DND-41 (cell line): ENCODE results near the gene MIPOL1.

Source experiments
- CTCF ChIP-seq: IDR thresholded peaks from 2 replicates; pipeline ENCODE4 v1.5.1; 2012; ENCODE audit warnings: borderline replicate concordance, low read length, moderate library complexity, mild to moderate bottlenecking; ENCODE audit not compliant: poor library complexity, severe bottlenecking; ENCODE audit errors: extremely low read depth
- EZH2 ChIP-seq: IDR thresholded peaks from 3 replicates; pipeline ENCODE4 v1.6.1; 2012; ENCODE audit warnings: borderline replicate concordance, low read depth, mild to moderate bottlenecking, moderate library complexity, low read length, inconsistent platforms; ENCODE audit not compliant: severe bottlenecking

- no peak for TF ChIP-seq CTCF
- no peak for TF ChIP-seq EZH2
Measured at GRCh38 chr14:37311252-37311651, 113.5 kb downstream of the MIPOL1 start.
